ENCODE data around the gene SPARC. TPM values are rescaled to one million over a fixed set of nuclear protein-coding genes. Genes with fewer than 3 reads are reported as not detected.
"Not testable (repeated sequence)": the region's sequence is repeated elsewhere in the genome, so short reads cannot be mapped to it uniquely, and the experiment has no call there.

The SPARC gene, protein sequence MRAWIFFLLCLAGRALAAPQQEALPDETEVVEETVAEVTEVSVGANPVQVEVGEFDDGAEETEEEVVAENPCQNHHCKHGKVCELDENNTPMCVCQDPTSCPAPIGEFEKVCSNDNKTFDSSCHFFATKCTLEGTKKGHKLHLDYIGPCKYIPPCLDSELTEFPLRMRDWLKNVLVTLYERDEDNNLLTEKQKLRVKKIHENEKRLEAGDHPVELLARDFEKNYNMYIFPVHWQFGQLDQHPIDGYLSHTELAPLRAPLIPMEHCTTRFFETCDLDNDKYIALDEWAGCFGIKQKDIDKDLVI
- total RNA-seq = 1,000 to 10,000 TPM; 1,654 to 1,851 TPM

DNA sequence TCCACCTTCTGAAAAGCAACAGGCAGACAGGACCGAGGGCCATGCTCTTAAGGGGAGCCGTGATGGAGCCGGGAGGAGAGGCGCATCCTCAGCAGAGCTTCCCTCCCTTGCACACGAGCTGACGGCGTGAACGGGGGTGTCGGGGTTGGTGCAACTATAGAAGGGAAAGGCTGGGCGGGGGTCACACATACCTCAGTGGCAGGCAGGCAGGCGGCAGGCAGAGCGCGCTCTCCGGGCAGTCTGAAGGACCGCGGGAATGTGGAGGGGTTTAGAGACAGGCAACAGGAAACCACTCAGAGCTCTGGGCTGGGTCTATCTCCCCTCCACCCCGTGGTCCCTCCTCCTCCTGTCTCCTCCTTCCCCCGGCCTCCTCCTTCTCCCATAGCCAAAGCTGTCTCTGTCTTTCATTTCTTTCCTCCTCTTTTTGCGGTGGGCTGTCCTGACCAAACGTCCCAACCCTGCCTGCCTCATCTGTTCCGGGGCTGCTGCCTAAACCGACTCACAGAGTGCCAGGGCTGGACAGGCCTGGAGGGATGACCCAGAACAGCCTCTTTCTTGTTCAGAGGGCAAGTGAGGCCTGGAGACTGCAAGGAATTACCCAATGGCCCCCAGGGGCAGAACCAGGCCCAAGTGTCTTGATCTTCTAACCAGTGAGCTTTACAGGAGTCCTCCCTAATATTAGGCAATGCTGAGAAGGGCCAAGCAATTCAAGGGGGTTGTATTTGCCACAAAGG lies at the start of gene SPARC:
SPARC (minus strand) TSS at position 242 of the 734 bp plus-strand sequence. CDS start 10,727 bp downstream, outside the sequence.
- TF ChIP-seq, protein P1, sequence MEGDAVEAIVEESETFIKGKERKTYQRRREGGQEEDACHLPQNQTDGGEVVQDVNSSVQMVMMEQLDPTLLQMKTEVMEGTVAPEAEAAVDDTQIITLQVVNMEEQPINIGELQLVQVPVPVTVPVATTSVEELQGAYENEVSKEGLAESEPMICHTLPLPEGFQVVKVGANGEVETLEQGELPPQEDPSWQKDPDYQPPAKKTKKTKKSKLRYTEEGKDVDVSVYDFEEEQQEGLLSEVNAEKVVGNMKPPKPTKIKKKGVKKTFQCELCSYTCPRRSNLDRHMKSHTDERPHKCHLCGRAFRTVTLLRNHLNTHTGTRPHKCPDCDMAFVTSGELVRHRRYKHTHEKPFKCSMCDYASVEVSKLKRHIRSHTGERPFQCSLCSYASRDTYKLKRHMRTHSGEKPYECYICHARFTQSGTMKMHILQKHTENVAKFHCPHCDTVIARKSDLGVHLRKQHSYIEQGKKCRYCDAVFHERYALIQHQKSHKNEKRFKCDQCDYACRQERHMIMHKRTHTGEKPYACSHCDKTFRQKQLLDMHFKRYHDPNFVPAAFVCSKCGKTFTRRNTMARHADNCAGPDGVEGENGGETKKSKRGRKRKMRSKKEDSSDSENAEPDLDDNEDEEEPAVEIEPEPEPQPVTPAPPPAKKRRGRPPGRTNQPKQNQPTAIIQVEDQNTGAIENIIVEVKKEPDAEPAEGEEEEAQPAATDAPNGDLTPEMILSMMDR (IDR thresholded peaks at IDR 0.05) = no peak
- peaks cover 21 to 33% of the 10 kb centered on the region in 2 donors for H3K4me1 ChIP-seq (ENCODE audit: control insufficient read depth in 1 of 2, low read depth in 2 of 2)
- DNase-seq (ENCODE audit: low spot score) (no peak), ATAC-seq (ENCODE audit: insufficient number of reproducible peaks, low FRiP score, low read depth) (peak; percentile 55)
- H3K4me3 ChIP-seq = peak within 1 kb of the TSS; percentile 90
- peaks cover 8% of the 10 kb centered on the region for H3K36me3 ChIP-seq
- peak within 1 kb of the TSS; percentile 93 to 98 for H3K27ac ChIP-seq
- H3K27me3 ChIP-seq (replicated peaks; ENCODE audit: insufficient read depth) = no peaks in the 10 kb centered on the region
- H3K9me3 ChIP-seq = no peaks in the 10 kb centered on the region

DNA sequence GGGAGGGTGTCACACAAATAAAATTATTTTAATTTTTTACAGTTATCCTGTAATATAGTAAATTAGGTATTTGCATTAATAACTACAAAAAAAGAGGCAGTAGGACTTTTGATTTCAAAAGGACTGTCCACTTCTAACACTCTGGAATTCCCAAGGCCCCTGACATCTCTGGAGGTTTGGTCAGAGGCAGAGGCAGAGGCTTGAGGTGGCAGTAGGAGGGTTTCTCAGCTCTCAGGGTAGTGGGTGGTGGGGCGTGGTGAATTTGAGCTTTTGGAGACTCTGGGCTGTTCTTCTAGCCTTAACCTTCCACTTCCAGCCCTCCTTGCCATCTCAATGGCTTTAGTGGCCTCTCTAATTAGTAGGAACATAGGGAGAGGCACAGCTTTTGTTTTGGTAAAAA lies 48.9 kb upstream of the SPARC start:
- DNase-seq (ENCODE audit: low spot score) (no peak), ATAC-seq (ENCODE audit: insufficient number of reproducible peaks, low FRiP score, low read depth) (no peak)
- H3K27ac ChIP-seq = no peak overlapping the region
- H3K4me3 ChIP-seq = no peak overlapping the region
- no peaks in the 10 kb centered on the region for H3K9me3 ChIP-seq
- TF ChIP-seq, protein P1 (IDR thresholded peaks at IDR 0.05) = no peak
- no peaks in the 10 kb centered on the region for H3K36me3 ChIP-seq
- H3K4me1 ChIP-seq (ENCODE audit: control insufficient read depth in 1 of 2, low read depth in 2 of 2) = peaks cover 14 to 23% of the 10 kb centered on the region in 2 donors
- no peaks in the 10 kb centered on the region for H3K27me3 ChIP-seq (replicated peaks; ENCODE audit: insufficient read depth)

DNA sequence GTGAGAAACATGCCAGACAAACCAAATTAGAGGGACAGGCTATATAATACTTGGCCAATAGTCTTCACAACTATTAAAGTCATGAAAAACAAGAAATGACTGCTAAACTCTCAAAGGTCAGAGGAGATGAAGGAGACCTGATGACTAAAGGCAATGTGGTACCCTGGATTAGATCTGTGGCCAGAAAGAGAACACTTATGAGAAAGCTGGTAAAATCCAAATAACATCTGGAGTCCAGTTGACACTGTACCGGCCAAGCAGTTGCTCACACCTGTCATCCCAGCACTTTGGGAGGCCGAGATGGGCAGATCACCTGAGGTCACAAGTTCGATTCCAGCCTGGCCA lies 47.3 kb upstream of the SPARC start:
- Histone ChIP-seq H3K27ac (no peak overlapping the region), H3K4me1 (ENCODE audit: control insufficient read depth in 1 of 2, low read depth in 2 of 2) (peaks cover 2 to 9% of the 10 kb centered on the region in 2 donors), H3K27me3 (replicated peaks; ENCODE audit: insufficient read depth) (no peaks in the 10 kb centered on the region), H3K36me3 (no peaks in the 10 kb centered on the region), H3K4me3 (no peak overlapping the region), H3K9me3 (no peaks in the 10 kb centered on the region)
- no peak for ATAC-seq (ENCODE audit: insufficient number of reproducible peaks, low FRiP score, low read depth)
- TF ChIP-seq, protein P1 (IDR thresholded peaks at IDR 0.05) = no peak
- no peak for DNase-seq (ENCODE audit: low spot score)

DNA sequence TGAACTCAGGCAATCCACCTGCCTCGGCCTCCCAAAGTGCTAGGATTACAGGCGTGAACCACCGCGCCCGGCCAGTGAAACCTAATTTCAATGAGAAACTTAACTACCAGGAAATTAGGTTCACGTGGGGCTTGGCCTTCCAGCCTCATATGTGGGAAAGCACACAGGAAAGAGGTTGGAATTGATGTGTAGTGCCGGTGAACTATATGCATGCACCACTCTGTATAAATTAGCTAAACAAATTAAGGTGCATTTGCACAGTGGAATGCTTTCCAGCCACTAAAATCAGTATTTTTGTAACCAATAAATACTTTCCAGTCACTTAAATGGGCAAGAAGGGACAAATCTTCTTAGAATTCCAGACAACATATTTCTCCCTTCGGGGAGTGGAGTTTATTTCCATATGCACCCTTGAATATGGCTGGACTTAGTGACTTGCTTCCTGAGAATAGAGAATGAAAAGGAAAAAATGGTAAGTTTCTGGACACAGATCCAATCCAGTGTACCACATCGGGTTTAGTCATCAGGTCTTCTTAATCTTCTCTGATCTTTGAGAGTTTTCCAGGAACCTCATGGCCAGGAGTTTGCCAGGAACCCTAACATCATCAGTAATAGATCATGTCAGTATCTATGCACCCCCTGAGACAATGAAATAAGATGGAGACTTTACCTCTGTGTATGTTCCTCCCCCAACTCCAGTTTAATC lies 46.8 kb upstream of the SPARC start:
- TF ChIP-seq, protein P1 (IDR thresholded peaks at IDR 0.05) = no peak
- peaks cover 2 to 5% of the 10 kb centered on the region in 2 donors for H3K4me1 ChIP-seq (ENCODE audit: control insufficient read depth in 1 of 2, low read depth in 2 of 2)
- DNase-seq (ENCODE audit: low spot score) = no peak
- ATAC-seq (ENCODE audit: insufficient number of reproducible peaks, low FRiP score, low read depth) = no peak
- H3K27ac ChIP-seq = no peak overlapping the region
- no peaks in the 10 kb centered on the region for H3K9me3 ChIP-seq
- no peaks in the 10 kb centered on the region for H3K36me3 ChIP-seq
- no peak overlapping the region for H3K4me3 ChIP-seq
- H3K27me3 ChIP-seq (replicated peaks; ENCODE audit: insufficient read depth) = no peaks in the 10 kb centered on the region

DNA sequence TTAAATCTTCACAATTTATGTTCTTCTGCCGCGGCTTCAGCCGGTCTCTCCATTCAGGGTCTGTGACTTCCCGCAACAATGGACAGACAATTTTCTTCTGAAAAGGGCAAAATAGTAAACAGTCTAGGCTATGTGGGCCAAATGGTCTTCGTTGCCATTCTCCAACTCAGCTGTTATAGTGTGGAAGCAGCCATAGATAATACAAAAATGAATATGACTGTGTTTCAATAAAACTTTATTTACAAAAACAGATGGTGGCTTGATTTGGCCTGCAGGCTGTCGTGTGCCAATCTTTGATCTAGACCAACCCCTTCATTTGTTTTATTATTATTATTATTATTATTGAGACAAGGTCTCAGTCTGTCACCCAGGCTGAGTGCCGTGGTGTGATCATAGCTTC lies 43.7 kb upstream of the SPARC start:
- H3K27me3 ChIP-seq (replicated peaks; ENCODE audit: insufficient read depth) = no peaks in the 10 kb centered on the region
- no peak for ATAC-seq (ENCODE audit: insufficient number of reproducible peaks, low FRiP score, low read depth)
- no peaks in the 10 kb centered on the region for H3K36me3 ChIP-seq
- no peaks in the 10 kb centered on the region for H3K9me3 ChIP-seq
- H3K4me3 ChIP-seq = no peak overlapping the region
- no peaks in the 10 kb centered on the region for H3K4me1 ChIP-seq (ENCODE audit: control insufficient read depth in 1 of 2, low read depth in 2 of 2)
- TF ChIP-seq, protein P1 (IDR thresholded peaks at IDR 0.05) = no peak
- DNase-seq (ENCODE audit: low spot score) = no peak
- no peak overlapping the region for H3K27ac ChIP-seq

DNA sequence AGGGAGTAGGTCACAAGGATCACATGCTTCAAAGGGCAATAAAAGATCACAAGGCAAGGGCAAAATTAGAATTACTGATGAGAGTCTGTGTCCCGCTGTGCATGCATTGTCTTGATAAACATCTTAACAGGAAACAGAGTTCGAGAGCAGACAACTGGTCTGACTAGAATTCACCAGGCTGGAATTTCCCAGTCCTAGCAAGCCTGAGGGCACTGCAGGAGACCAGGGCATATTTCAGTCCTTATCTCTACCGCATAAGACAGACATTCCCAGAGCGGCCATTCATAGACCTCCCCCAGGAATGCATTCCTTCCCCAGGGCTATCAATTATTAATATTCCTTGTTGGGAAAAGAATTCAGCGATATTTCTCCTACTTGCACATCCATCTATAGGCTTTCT lies 42.9 kb upstream of the SPARC start:
- H3K4me1 ChIP-seq (ENCODE audit: control insufficient read depth in 1 of 2, low read depth in 2 of 2); H3K27me3 ChIP-seq (replicated peaks; ENCODE audit: insufficient read depth); H3K36me3 ChIP-seq; H3K9me3 ChIP-seq; H3K27ac ChIP-seq; H3K4me3 ChIP-seq; ATAC-seq (ENCODE audit: insufficient number of reproducible peaks, low FRiP score, low read depth); DNase-seq (ENCODE audit: low spot score): not testable (repeated sequence)

All from thoracic aorta (tissue), 2 donors.